Measurements from ENCODE around the gene LOXL4.

Gene LOXL4

DNA sequence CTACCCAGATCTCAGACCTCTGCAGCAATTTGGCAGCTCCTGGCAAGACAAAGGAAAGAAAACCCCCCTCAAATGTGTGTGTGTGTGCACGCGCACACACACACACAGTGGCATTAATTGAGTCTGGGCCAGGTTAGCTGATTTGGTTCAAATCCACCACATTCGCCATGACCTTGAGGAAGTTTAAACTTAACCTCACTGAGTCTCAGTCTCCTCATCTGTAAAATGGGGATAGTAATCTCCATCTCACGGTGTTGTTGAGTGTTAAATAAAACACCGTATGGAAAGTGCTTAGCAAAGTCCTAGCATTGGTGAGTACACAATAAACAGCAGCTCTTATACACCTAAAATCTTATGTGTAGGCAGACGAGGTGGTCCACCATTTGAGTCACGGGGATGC lies 4.9 kb downstream of the LOXL4 start:
- DNase-seq: no peak

GRCh38 chr10:98262571-98262970 lies 5.4 kb downstream of the LOXL4 start:
- no peak for DNase-seq

- no peak for DNase-seq
Measured at GRCh38 chr10:98261436-98262277, 6.3 kb downstream of the LOXL4 start.

DNA sequence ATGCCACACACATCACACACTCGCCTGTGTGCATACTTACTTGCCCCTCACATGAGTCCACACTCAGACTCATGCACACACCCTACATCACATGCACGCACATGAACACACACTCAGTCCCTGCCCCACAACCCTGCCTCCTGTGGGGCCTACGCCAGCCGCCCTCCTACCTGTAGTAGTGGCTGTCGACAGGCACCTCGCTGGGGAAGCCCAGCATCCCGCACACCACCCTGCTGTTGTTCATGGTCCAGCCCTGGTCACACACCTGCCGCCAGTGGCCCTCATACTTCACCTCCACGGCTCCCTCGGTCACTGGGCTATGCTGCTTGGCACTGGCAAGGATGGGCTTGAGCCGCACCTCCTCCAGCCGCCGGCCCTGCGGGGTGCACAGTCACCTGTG lies 7.2 kb downstream of the LOXL4 start:
- DNase-seq: no peak

DNA sequence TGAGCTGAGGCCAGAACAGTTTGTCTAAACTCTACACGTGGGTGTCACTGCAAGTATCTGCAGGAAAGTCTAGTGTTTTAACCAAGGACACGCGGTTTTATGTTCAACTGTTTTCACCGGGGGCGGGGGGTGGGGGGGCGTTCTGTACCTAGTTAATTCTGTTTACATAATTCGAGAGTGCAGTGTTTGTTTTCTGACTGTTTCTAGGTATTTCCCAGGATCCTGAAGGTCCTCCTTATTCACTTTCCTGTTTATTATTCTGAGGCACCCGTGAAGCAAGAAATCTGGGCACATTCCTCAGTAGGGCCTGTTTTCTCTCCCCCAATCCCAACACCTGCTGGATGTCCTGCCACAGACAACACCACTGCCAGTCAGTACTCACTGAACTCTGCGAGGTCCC lies 7.6 kb downstream of the LOXL4 start:
- DNase-seq: no peak

DNA sequence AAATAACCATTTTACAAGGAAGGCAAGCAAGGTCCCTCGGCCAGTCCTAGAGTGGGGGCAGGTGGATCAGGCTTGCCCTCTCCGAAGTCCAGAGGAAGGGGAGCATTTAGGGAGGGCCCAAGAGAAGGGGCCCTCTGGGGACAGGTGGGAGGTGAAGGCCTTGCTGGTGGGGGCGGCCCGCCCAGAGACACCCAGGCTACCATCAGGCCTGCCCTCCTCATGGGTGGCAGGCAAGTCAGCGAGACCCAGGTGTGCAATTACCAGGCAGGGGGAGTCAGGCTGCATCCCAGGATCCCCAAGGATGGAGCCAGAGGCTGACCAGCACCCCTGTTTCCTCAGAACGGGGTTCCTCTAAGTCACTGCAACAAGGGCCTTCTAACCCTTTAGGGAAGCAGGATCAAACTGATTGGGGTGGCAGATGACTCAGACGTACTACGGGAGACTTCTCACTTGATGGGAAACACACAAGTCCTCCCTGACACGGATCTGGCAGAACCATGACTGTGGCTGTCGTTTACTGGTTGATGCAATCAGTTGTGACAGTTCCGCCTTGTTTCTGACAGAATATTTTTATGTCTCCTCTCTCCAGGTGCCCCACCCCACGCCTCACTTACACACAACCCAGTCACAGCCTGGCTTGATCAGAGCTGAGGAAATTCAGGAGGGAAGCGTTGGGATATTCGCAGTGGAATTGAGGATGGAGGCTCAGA lies 8.2 kb downstream of the LOXL4 start:
- no peak for DNase-seq

DNA sequence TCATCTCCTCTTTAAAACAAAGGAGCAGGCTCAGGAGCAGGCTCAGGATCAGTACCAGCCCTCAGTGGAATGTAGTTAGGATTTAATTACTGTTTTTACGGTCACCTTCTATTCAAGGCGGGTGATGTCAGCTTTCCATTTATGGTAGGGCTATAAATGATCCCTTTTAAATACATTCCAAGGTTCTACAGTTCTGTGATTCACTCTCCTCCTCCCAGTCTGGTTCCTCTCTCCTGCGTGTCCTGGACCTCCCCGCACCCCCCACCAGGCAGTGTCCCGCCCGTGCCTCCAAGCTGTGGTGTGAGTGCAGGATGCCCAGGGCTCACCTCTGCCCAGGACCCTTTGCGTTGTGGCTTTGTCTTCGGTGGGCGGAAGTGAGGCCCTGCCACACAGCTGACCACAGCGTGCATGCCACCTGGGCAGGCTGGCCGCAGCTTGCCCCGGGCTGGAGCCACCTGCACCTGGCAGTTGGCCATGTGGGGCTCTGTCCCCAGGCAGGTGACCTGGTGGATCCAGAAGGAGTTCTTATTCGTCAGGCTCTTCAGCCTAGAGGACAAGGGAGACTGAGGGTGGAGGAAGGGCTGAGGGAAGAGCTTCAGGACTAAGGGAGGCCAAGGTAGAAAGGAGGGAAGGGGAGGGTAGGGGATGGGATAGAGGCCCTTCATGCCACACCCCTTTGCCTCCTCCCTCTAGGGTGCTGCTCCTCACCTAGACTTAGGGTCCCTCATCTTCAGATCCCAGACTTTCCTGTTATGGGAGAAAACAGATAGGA lies 9.1 kb downstream of the LOXL4 start:
- no peak for DNase-seq

GRCh38 chr10:98257961-98258360 lies 10.0 kb downstream of the LOXL4 start:
- DNase-seq: no peak

- no peak for DNase-seq
Measured at GRCh38 chr10:98257198-98257597, 10.8 kb downstream of the LOXL4 start.

DNA sequence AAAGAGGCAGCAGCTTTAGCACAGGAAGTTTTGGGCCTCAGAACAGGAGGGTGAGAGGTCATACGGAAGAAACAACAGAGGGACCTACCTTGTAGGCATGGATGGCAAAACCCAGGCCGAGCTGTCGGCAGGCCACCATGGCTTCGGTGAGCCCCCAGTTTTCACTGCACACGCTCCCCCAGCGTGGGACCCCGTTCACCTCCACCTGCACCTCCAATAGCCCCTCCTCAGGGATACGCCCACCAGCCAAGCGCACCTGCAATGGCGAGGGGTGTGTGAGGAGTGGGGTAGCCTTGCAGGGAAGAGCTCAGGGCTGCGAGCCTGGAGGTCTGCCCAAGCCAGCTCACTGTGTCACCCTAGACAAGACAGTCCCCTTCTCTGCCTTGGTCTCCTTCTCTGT lies 11.3 kb downstream of the LOXL4 start:
- DNase-seq: no peak

DNA sequence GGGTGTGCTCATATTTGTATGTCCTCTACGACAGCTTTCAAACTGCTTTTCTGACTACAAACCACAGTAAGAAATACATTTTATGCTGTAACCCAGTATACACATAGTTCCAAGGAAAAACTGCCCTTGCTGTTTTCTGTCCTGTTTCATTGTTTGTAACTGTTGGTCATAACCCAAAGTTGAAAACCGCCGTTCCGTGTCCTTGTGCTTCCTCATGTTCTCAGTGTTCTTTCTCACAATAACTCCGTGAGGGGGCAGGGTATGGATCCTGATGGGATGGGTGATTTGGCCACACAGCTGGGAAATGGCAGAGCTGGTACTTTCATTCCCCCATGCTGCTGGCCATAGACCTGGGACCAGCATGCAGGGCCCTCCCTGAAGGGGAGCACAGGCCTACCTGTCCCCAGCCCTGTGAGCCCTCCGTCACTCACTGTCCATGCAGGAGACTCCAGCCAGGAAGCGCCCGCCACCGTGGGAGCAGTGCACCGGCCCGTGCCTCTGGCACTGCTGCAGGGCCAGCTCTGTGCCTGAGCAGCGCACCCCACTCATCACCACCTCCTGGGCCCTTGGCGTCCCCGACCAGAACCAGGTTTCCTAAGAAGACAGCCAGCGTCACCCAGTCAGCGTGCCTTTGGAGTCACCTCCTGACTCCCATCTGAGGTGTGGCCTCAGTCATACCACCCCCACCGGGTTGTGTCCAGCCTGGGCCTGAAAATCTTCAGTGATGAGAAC lies 12.7 kb downstream of the LOXL4 start:
- DNase-seq: no peak

DNA sequence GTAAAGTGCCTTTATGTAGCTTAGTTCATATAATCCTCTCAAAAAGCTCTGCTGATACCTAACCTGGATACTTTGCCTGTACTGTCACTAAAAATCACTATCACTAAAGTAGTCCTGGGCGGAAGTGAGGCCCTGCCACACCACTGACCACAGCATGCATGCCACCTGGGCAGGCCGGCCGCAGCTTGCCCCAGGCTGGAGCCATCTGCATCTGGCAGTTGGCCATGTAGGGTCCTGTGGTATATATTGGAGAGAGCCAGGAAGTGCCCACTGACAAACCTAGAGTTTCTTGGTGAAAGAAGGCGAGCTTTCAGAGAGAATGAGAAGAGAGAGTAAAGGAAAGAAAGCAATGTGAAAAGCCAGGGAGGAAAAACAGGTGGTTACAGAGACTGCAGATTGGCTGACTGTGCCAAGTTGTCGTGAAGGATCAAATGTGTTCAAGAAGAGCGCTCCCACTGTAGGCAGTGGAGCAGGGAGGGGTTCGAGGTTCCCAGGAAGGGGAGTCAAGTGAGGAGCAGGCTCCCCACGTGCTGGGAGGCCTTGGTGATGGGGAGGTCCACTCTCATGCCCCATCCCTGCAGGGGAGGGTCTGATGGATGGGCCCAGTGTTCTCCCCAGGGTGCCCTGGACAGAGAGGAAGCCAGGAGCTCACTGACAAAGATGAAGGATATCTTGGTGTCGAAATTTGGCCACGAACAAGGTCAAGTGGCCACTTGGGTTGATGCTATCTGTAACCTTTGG lies 13.6 kb downstream of the LOXL4 start:
- no peak for DNase-seq

- DNase-seq: no peak
Measured at GRCh38 chr10:98253499-98253898, 14.5 kb downstream of the LOXL4 start.

GRCh38 chr10:98252464-98252863 lies 15.5 kb downstream of the LOXL4 start:
- no peak for DNase-seq

DNA sequence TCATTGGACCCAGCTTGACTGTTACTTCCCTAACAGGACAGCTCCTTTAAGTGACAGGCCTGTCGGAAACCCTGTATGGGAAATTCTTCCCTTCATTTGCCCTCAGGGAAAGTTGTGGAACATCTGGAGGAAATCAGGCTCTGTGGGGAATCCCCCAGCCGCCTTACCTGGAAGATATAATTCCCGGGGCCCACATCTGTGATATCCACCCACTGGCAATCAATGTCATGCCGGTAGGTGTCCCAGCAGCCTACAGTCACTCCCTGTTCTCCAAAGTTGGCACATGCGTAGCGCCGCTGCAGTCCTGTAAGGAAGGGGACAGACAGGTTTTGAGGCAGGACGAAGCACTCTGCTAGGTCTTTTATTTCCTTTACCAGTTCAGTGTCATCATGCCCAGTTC lies 16.6 kb downstream of the LOXL4 start:
- no peak for DNase-seq

GRCh38 chr10:98249134-98249533 lies 18.9 kb downstream of the LOXL4 start:
- DNase-seq: no peak

DNA sequence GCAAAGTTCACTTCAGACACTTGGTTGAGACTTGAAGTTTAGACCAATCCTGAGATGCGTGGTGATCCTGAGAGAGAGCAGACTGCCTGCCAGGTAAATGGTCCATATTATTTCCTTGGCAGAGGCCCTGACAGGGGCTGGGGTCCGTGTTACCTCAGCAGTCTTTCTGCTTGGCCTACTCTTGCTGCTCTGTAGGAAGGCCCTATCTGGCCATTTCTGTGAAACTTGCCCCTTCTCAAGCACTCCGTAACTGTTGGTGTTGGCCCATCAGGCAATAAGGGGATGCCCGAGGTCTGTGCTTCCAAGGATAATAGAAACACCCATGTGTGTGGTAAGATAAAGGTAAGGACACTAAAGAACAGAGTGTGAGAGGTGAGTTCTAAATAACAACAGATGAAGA lies 20.0 kb downstream of the LOXL4 start:
- no peak for DNase-seq

- no peak for DNase-seq
Measured at GRCh38 chr10:98246911-98247805, 20.8 kb downstream of the LOXL4 start.

DNA sequence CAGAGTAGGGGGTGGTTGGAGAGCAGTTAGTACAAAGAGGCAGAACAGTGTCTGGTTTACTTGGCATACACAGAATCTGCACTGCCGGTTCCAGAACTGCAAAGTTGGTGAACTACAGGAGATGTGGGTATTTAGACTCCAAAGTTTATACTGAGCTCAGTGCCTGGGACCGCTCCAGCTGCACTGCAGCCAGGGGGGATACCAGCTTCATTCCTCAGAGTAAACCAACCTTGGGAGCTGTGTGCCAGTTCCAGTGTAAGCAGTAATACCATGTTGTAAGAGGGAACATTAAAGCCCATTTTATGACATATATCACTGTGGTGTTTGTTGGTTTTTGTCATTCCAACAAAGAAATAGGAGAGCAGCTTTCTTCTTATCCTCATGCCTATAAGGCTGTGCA lies 23.4 kb downstream of the LOXL4 start:
- no peak for DNase-seq

GRCh38 chr10:98244141-98244540 lies 23.9 kb downstream of the LOXL4 start:
- DNase-seq: no peak

DNA sequence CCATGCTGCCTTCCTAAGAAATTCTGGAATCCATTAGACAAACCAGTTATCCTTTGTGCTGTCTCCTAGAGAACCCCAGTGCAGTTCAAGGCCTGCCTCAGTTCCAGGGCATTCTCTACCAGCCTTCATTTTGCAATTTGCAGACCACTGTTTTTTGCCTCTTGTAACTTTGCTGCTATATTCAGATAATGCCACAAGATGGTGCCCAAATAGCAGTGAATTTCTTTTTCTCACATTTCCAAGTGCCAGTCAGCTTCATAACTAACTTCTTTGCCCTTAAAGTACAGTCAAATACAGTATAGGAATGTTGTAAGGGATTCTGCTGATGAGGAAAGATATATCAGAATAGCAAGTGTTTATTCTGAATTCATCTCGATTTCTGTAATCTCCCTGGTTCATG lies 25.2 kb downstream of the LOXL4 start:
- no peak for DNase-seq
